ENCODE data around the gene LRP4. TPM values are rescaled to one million over a fixed set of nuclear protein-coding genes. Genes with fewer than 3 reads are reported as not detected.

Gene LRP4
- total RNA-seq, 5 donors from 2014 or later (not counting 1 experiment from before 2014, with no cell fraction given): 0.06 to 0.26 (median 0.13) TPM; not detected in 2

- no peaks in the 10 kb centered on the region for H3K36me3 Mint-ChIP-seq
- DNase-seq (no peak), ATAC-seq (replicated peaks in 1 of 4) (no peak)
- peaks cover 34 to 48% (median 45%) of the 10 kb centered on the region in 3 donors for H3K4me1 Mint-ChIP-seq
- H3K4me3 ChIP-seq (ENCODE audit: control insufficient read depth in 1 of 2, extremely low read depth in 1 of 2, low read length in 1 of 2): no peak overlapping the region
- no peaks in the 10 kb centered on the region for H3K27me3 Mint-ChIP-seq
- no peaks in the 10 kb centered on the region for H3K36me3 ChIP-seq (ENCODE audit: control insufficient read depth in 2 of 2, extremely low read depth in 1 of 2, insufficient read depth in 1 of 2, low read length in 1 of 2)
- H3K4me3 Mint-ChIP-seq: no peak overlapping the region
- no peak overlapping the region for H3K27ac ChIP-seq (ENCODE audit: low read length)
- peaks cover 0 to 5% of the 10 kb centered on the region in 2 experiments for H3K4me1 ChIP-seq (ENCODE audit: control insufficient read depth in 1 of 2, extremely low read depth in 1 of 2, insufficient read depth in 2 of 2, low read length in 2 of 2)
- no peaks in the 10 kb centered on the region for H3K27me3 ChIP-seq (replicated peaks in 1 of 2; ENCODE audit: control insufficient read depth in 2 of 2, extremely low read depth in 1 of 2, insufficient read depth in 2 of 2, low read length in 1 of 2)
- no peaks in the 10 kb centered on the region for H3K9me3 ChIP-seq
- POLR2A ChIA-PET: no interaction called here
- no peak overlapping the region for H3K27ac Mint-ChIP-seq
- no CpG with 5 or more reads among the region's 1 CpG for WGBS (ENCODE audit: insufficient coverage)
- CTCF ChIA-PET: no interaction called here
- no peaks in the 10 kb centered on the region for H3K9me3 Mint-ChIP-seq
These were observed 81.9 kb downstream of the LRP4 start for GRCh38 chr11:46836431-46836830.

- POLR2A ChIA-PET: no interaction called here
- Histone ChIP-seq H3K9me3 (no peaks in the 10 kb centered on the region), H3K4me3 (ENCODE audit: control insufficient read depth in 1 of 2, extremely low read depth in 1 of 2, low read length in 1 of 2) (no peak overlapping the region), H3K27me3 (replicated peaks in 1 of 2; ENCODE audit: control insufficient read depth in 2 of 2, extremely low read depth in 1 of 2, insufficient read depth in 2 of 2, low read length in 1 of 2) (no peaks in the 10 kb centered on the region), H3K36me3 (ENCODE audit: control insufficient read depth in 2 of 2, extremely low read depth in 1 of 2, insufficient read depth in 1 of 2, low read length in 1 of 2) (no peaks in the 10 kb centered on the region), H3K27ac (ENCODE audit: low read length) (no peak overlapping the region), H3K4me1 (ENCODE audit: control insufficient read depth in 1 of 2, extremely low read depth in 1 of 2, insufficient read depth in 2 of 2, low read length in 2 of 2) (peaks cover 0 to 5% of the 10 kb centered on the region in 2 experiments)
- no peaks in the 10 kb centered on the region for H3K9me3 Mint-ChIP-seq
- no peak overlapping the region for H3K27ac Mint-ChIP-seq
- no peak overlapping the region for H3K4me3 Mint-ChIP-seq
- peaks cover 34 to 48% (median 46%) of the 10 kb centered on the region in 3 donors for H3K4me1 Mint-ChIP-seq
- H3K36me3 Mint-ChIP-seq: peaks cover 3% of the 10 kb centered on the region
- DNase-seq (no peak), ATAC-seq (replicated peaks in 1 of 4) (no peak)
- CTCF ChIA-PET: no interaction called here
- H3K27me3 Mint-ChIP-seq: no peaks in the 10 kb centered on the region
- WGBS (ENCODE audit: insufficient coverage): 100% methylated on average over 1 of the region's 3 CpGs
These were observed 82.5 kb downstream of the LRP4 start for GRCh38 chr11:46835897-46836296.

- H3K27ac Mint-ChIP-seq: no peak overlapping the region
- no peaks in the 10 kb centered on the region for H3K27me3 Mint-ChIP-seq
- H3K36me3 Mint-ChIP-seq: peaks cover 3% of the 10 kb centered on the region
- ATAC-seq (replicated peaks in 1 of 4) (no peak), DNase-seq (no peak)
- no CpG with 5 or more reads among the region's 4 CpGs for WGBS (ENCODE audit: insufficient coverage)
- H3K9me3 Mint-ChIP-seq: no peaks in the 10 kb centered on the region
- H3K4me1 Mint-ChIP-seq: peaks cover 34 to 42% (median 40%) of the 10 kb centered on the region in 3 donors
- Histone ChIP-seq H3K4me1 (ENCODE audit: control insufficient read depth in 1 of 2, extremely low read depth in 1 of 2, insufficient read depth in 2 of 2, low read length in 2 of 2) (peaks cover 0 to 5% of the 10 kb centered on the region in 2 experiments), H3K4me3 (ENCODE audit: control insufficient read depth in 1 of 2, extremely low read depth in 1 of 2, low read length in 1 of 2) (no peak overlapping the region), H3K9me3 (no peaks in the 10 kb centered on the region), H3K36me3 (ENCODE audit: control insufficient read depth in 2 of 2, extremely low read depth in 1 of 2, insufficient read depth in 1 of 2, low read length in 1 of 2) (no peaks in the 10 kb centered on the region), H3K27ac (ENCODE audit: low read length) (no peak overlapping the region), H3K27me3 (replicated peaks in 1 of 2; ENCODE audit: control insufficient read depth in 2 of 2, extremely low read depth in 1 of 2, insufficient read depth in 2 of 2, low read length in 1 of 2) (no peaks in the 10 kb centered on the region)
- no peak overlapping the region for H3K4me3 Mint-ChIP-seq
- ChIA-PET POLR2A (no interaction called here), CTCF (no interaction called here)
These were observed 83.5 kb downstream of the LRP4 start for GRCh38 chr11:46834821-46835220.

GRCh38 chr11:46832511-46833214 is 85.7 kb downstream of the LRP4 start:
- Mint-ChIP-seq H3K27ac (no peak overlapping the region), H3K4me1 (peaks cover 29 to 34% (median 32%) of the 10 kb centered on the region in 3 donors), H3K36me3 (peaks cover 3% of the 10 kb centered on the region), H3K27me3 (no peaks in the 10 kb centered on the region), H3K9me3 (no peaks in the 10 kb centered on the region), H3K4me3 (no peak overlapping the region)
- Histone ChIP-seq H3K36me3 (ENCODE audit: control insufficient read depth in 2 of 2, extremely low read depth in 1 of 2, insufficient read depth in 1 of 2, low read length in 1 of 2) (no peaks in the 10 kb centered on the region), H3K4me3 (ENCODE audit: control insufficient read depth in 1 of 2, extremely low read depth in 1 of 2, low read length in 1 of 2) (no peak overlapping the region), H3K27me3 (replicated peaks in 1 of 2; ENCODE audit: control insufficient read depth in 2 of 2, extremely low read depth in 1 of 2, insufficient read depth in 2 of 2, low read length in 1 of 2) (no peaks in the 10 kb centered on the region), H3K27ac (ENCODE audit: low read length) (no peak overlapping the region), H3K9me3 (no peaks in the 10 kb centered on the region), H3K4me1 (ENCODE audit: control insufficient read depth in 1 of 2, extremely low read depth in 1 of 2, insufficient read depth in 2 of 2, low read length in 2 of 2) (no peaks in the 10 kb centered on the region)
- CTCF ChIA-PET: no interaction called here
- no peak for ATAC-seq (replicated peaks in 1 of 4)
- 80% methylated on average over 1 of the region's 5 CpGs for WGBS (ENCODE audit: insufficient coverage)
- POLR2A ChIA-PET: no interaction called here
- DNase-seq: no peak

- CTCF ChIA-PET: interaction anchor here in 1 of 2 donors (0.5 to 0.6 kb wide), 2 partner anchors 330 to 386 kb away, joined by 4 to 10 read pairs; no protein-coding TSS in a partner anchor
- DNase-seq (no peak), ATAC-seq (replicated peaks in 1 of 4) (no peak)
- Mint-ChIP-seq H3K27me3 (no peaks in the 10 kb centered on the region), H3K36me3 (peaks cover 3% of the 10 kb centered on the region), H3K4me3 (peak overlapping the region in 1 of 3 donors; percentile 87), H3K4me1 (peaks cover 30 to 40% (median 38%) of the 10 kb centered on the region in 3 donors), H3K27ac (no peak overlapping the region), H3K9me3 (no peaks in the 10 kb centered on the region)
- H3K9me3 ChIP-seq: no peaks in the 10 kb centered on the region
- no CpG with 5 or more reads among the region's 1 CpG for WGBS (ENCODE audit: insufficient coverage)
- no peaks in the 10 kb centered on the region for H3K36me3 ChIP-seq (ENCODE audit: control insufficient read depth in 2 of 2, extremely low read depth in 1 of 2, insufficient read depth in 1 of 2, low read length in 1 of 2)
- H3K27ac ChIP-seq (ENCODE audit: low read length): no peak overlapping the region
- POLR2A ChIA-PET: no interaction called here
- peaks cover 5 to 17% of the 10 kb centered on the region in 2 experiments for H3K4me1 ChIP-seq (ENCODE audit: control insufficient read depth in 1 of 2, extremely low read depth in 1 of 2, insufficient read depth in 2 of 2, low read length in 2 of 2)
- no peak overlapping the region for H3K4me3 ChIP-seq (ENCODE audit: control insufficient read depth in 1 of 2, extremely low read depth in 1 of 2, low read length in 1 of 2)
- no peaks in the 10 kb centered on the region for H3K27me3 ChIP-seq (replicated peaks in 1 of 2; ENCODE audit: control insufficient read depth in 2 of 2, extremely low read depth in 1 of 2, insufficient read depth in 2 of 2, low read length in 1 of 2)
These were observed 90.4 kb downstream of the LRP4 start for GRCh38 chr11:46827995-46828394.

- Mint-ChIP-seq H3K27me3 (no peaks in the 10 kb centered on the region), H3K36me3 (peaks cover 3% of the 10 kb centered on the region), H3K9me3 (no peaks in the 10 kb centered on the region), H3K4me1 (peaks cover 30 to 35% (median 35%) of the 10 kb centered on the region in 3 donors), H3K27ac (no peak overlapping the region), H3K4me3 (peak overlapping the region; percentile 78 to 87 (median 81))
- POLR2A ChIA-PET: interaction anchor here in 1 of 2 donors (0.6 kb wide), 2 partner anchors 20 to 705 kb away, joined by 3 to 6 read pairs; partner anchors contain the start of gene CKAP5
- peak; percentile 100 for ATAC-seq (replicated peaks in 1 of 4)
- peak overlapping the region; percentile 54 to 66 for H3K4me3 ChIP-seq (ENCODE audit: control insufficient read depth in 1 of 2, extremely low read depth in 1 of 2, low read length in 1 of 2)
- no peak overlapping the region for H3K27ac ChIP-seq (ENCODE audit: low read length)
- peak; percentile 45 to 83 (median 69) for DNase-seq
- peaks cover 5 to 17% of the 10 kb centered on the region in 2 experiments for H3K4me1 ChIP-seq (ENCODE audit: control insufficient read depth in 1 of 2, extremely low read depth in 1 of 2, insufficient read depth in 2 of 2, low read length in 2 of 2)
- H3K27me3 ChIP-seq (replicated peaks in 1 of 2; ENCODE audit: control insufficient read depth in 2 of 2, extremely low read depth in 1 of 2, insufficient read depth in 2 of 2, low read length in 1 of 2): no peaks in the 10 kb centered on the region
- no peaks in the 10 kb centered on the region for H3K36me3 ChIP-seq (ENCODE audit: control insufficient read depth in 2 of 2, extremely low read depth in 1 of 2, insufficient read depth in 1 of 2, low read length in 1 of 2)
- H3K9me3 ChIP-seq: no peaks in the 10 kb centered on the region
- CTCF ChIA-PET: interaction anchor here (0.6 to 1.1 kb wide), 5 partner anchors 16 to 126 kb away, joined by 3 read pairs; partner anchors contain the start of genes ARHGAP1 (in 1 of the 2) and ZNF408 (in 1 of the 2)
- WGBS (ENCODE audit: insufficient coverage): 16% methylated on average over 28 of the region's 32 CpGs
These were observed 91.9 kb downstream of the LRP4 start for GRCh38 chr11:46826310-46827044.
